Stomach (tissue), 9 donors: ENCODE measurements around the gene IL16. TPM values are rescaled to one million over a fixed set of nuclear protein-coding genes. Genes with fewer than 3 reads are reported as not detected.

Experiments used
- DNase-seq, 2 donors: peaks; one replicate each; pipeline versions ENCODE4 v3.0.0 to v3.0.0-alpha.2; 2013 to 2019
- H3K27ac ChIP-seq, 5 donors: fragments of 200-600 bp in 4 of 5; sonication (generic) in 4 of 5; one replicate each; pipeline ENCODE4 v1.5.1; 2013 to 2019; ENCODE audit warnings: mild to moderate bottlenecking in 1 of 5, moderate library complexity in 1 of 5
- H3K27me3 ChIP-seq, 3 donors: fragments of 200-600 bp; sonication (generic); one replicate each; pipeline ENCODE4 v1.5.1; 2017 to 2019; ENCODE audit warnings: mixed run types in 1 of 3
- H3K36me3 ChIP-seq, 4 donors: fragments of 200-600 bp; sonication (generic); 1 replicate in 3 of 4; 2 replicates in 1 of 4; pipeline ENCODE4 v1.5.1; 2016 to 2019
- H3K4me1 ChIP-seq, 4 donors: fragments of 200-600 bp; sonication (generic); one replicate each; pipeline ENCODE4 v1.5.1; 2016 to 2019
- H3K4me3 ChIP-seq, 4 donors: fragments of 200-600 bp; sonication (generic) in 3 of 4; one replicate each; pipeline ENCODE4 v1.5.1; 2016 to 2019; ENCODE audit warnings: mild to moderate bottlenecking in 1 of 4
- H3K9me3 ChIP-seq, 4 donors: fragments of 200-600 bp; sonication (generic); one replicate each; pipeline ENCODE4 v1.5.1; 2016 to 2019
- CTCF ChIP-seq, 7 experiments: fragments of 450-650 bp in 4 of 7; fragments of 200-600 bp in 3 of 7; sonication (generic) in 3 of 7; IDR thresholded peaks; one replicate each; pipeline ENCODE4 v1.5.1; 2016 to 2019; ENCODE audit warnings: antibody characterized with exemption in 7 of 7, control low read depth in 2 of 7, mild to moderate bottlenecking in 1 of 7
- EP300 ChIP-seq: sonication (generic); formaldehyde crosslinking; IDR thresholded peaks from one replicate; pipeline ENCODE4 v1.6.1; 2017; ENCODE audit warnings: antibody characterized with exemption
- POLR2A ChIP-seq, 4 donors: fragments of 450-650 bp; IDR thresholded peaks; one replicate each; pipeline ENCODE4 v1.6.1; 2016; ENCODE audit warnings: antibody characterized with exemption in 4 of 4, control low read depth in 2 of 4, mild to moderate bottlenecking in 1 of 4, moderate library complexity in 1 of 4
- POLR2AphosphoS5 ChIP-seq, 3 donors: sonication (generic); formaldehyde crosslinking; IDR thresholded peaks; one replicate each; pipeline ENCODE4 v1.6.1; 2016; ENCODE audit warnings: antibody characterized with exemption in 3 of 3
- WGBS, 5 donors: extraction: QIAGEN DNeasy Blood & Tissue Kit in 3 of 5; methylation state at CpG; one replicate each; pipeline versions ENCODE4 v1.1.5 to v1.1.7; 2013 to 2018; 5-methylcytosine and 5-hydroxymethylcytosine counted together
- intact Hi-C: fragments of 100-400 bp; cut with DNase I; formaldehyde crosslinking; loops from one replicate; pipeline ENCODE4 v1.15.1; 2023; ENCODE audit warnings: low total_unique reads
- polyA plus RNA-seq, 3 donors: library from polyadenylated mRNA; stranded (reverse); fragments of 200-250 nt; gene quantifications; one replicate each; pipeline ENCODE4 v1.2.3, GENCODE V29; 2013
- total RNA-seq, 5 donors: library from RNA; depleted of rRNA; stranded (reverse); fragments of >200 nt; gene quantifications; one replicate each; pipeline versions ENCODE4 v1.1.0 to v1.2.3, GENCODE V29; 2014 to 2016
- donor health status: healthy with polysubstance abuse.
- donor health status: Bipolar disorder and iron deficiency.
- donor health status: healthy.

IL16 gene
- total and polyA plus RNA-seq, 8 donors, result 4.9 to 21.0 (median 8.7) TPM

DNA sequence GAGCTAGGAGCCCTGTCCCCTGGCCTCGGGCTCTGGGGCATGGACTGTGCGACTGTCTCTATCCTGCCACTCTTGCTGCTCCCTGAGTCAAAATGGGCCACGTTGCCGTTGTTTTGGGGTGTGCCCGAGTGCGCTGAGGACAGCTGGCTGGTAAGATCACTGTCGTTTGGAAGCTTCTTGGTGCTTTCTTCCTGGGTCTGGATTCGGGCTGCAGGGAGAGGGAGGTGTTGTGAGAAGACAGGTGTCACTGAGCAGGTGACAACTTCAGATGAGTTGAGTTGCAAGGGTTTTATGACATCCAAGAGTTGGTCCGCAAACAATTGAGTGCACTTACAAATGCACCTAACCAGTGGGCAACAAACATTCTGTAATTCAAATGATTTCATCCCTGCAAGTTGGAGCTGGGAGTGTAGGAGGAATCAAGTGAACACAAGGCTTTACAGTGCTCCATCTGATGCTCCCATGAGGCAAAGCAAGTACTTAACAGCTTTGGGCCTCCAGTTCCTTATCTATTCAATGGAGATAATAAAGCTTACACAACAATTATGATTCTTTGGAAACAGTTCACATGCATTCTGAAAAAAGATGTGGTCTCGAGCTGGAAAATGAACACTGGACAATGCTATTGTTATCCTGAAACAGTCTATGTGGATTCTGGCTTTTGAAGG is 138.2 kb downstream of the IL16 start:
- Histone ChIP-seq H3K9me3 (no peaks in the 10 kb centered on the region), H3K27me3 (no peaks in the 10 kb centered on the region), H3K27ac (no peak overlapping the region), H3K36me3 (no peaks in the 10 kb centered on the region), H3K4me3 (no peak overlapping the region), H3K4me1 (no peaks in the 10 kb centered on the region)
- intact Hi-C loops, result no loop called here
- WGBS, 5 donors, result 77 to 89% (median 86%) methylated on average over 10 of the region's 10 CpGs
- DNase-seq, result no peak
- no peak for TF ChIP-seq POLR2AphosphoS5 (IDR thresholded peaks at IDR 0.05)
- TF ChIP-seq CTCF (IDR thresholded peaks at IDR 0.05), result no peak
- no peak for TF ChIP-seq POLR2A (IDR thresholded peaks at IDR 0.05)
- TF ChIP-seq EP300, result no peak

DNA sequence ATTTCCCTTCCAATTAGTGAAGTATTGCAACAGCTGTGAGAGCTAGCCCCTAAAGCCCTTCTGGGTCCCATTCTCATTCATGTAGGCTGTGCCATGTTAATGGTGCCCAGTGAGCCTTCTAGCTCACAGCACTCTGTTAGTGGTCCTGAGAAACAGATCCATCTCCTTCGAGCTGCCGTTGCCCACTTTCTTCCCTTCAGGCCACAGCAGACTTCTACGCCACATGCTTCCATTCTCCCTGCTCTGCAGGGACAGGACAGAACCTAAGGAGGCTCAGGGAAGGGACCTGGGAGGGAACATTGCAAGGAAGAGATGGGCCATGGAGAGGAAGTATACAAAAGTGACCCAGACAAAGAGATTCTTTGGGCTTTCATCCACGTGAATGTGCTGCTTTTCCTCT is 139.0 kb downstream of the IL16 start:
- WGBS, 5 donors, result 92 to 98% (median 95%) methylated on average over 4 of the region's 4 CpGs
- TF ChIP-seq CTCF (IDR thresholded peaks at IDR 0.05) (no peak), POLR2AphosphoS5 (IDR thresholded peaks at IDR 0.05) (no peak), EP300 (no peak), POLR2A (IDR thresholded peaks at IDR 0.05) (no peak)
- Histone ChIP-seq H3K27me3 (no peaks in the 10 kb centered on the region), H3K4me3 (no peak overlapping the region), H3K36me3 (no peaks in the 10 kb centered on the region), H3K27ac (no peak overlapping the region), H3K4me1 (no peaks in the 10 kb centered on the region), H3K9me3 (no peaks in the 10 kb centered on the region)
- intact Hi-C loops, result no loop called here
- DNase-seq, result no peak

GRCh38 chr15:81336568-81336967 is 139.9 kb downstream of the IL16 start:
- no peak for DNase-seq
- H3K4me3 ChIP-seq, result no peak overlapping the region
- H3K4me1 ChIP-seq, result no peaks in the 10 kb centered on the region
- TF ChIP-seq POLR2A (IDR thresholded peaks at IDR 0.05) (no peak), CTCF (IDR thresholded peaks at IDR 0.05) (peak in 1 of 7 experiments; percentile 7)
- 83 to 91% (median 86%) methylated on average over 4 of the region's 4 CpGs for WGBS, 5 donors
- no peaks in the 10 kb centered on the region for H3K36me3 ChIP-seq
- no peak overlapping the region for H3K27ac ChIP-seq
- no peaks in the 10 kb centered on the region for H3K27me3 ChIP-seq
- intact Hi-C loops, result no loop called here
- H3K9me3 ChIP-seq, result no peaks in the 10 kb centered on the region

GRCh38 chr15:81337241-81337640 is 140.6 kb downstream of the IL16 start:
- Histone ChIP-seq H3K4me1 (no peaks in the 10 kb centered on the region), H3K4me3 (no peak overlapping the region), H3K27me3 (no peaks in the 10 kb centered on the region), H3K36me3 (no peaks in the 10 kb centered on the region), H3K27ac (peak overlapping the region in 1 of 5 donors; percentile 46), H3K9me3 (no peaks in the 10 kb centered on the region)
- no peak for DNase-seq
- 82 to 91% (median 88%) methylated on average over 3 of the region's 3 CpGs for WGBS, 5 donors
- intact Hi-C loops, result no loop called here
- TF ChIP-seq POLR2AphosphoS5 (IDR thresholded peaks at IDR 0.05) (no peak), POLR2A (IDR thresholded peaks at IDR 0.05) (no peak), EP300 (no peak), CTCF (IDR thresholded peaks at IDR 0.05) (no peak)
